Stimulated activated naive CD4-positive, alpha-beta T cell treated with Interleukin-2 at 50 U/mL for 16 hours (primary cell): ENCODE results near the gene CACTIN.
"Not testable (repeated sequence)": the region's sequence is repeated elsewhere in the genome, so short reads cannot be mapped to it uniquely, and the experiment has no call there.

Experiments
- DNase-seq: peaks from one replicate; lab custom pipeline; 2025; lab: John Stamatoyannopoulos, UW

CACTIN gene

GRCh38 chr19:3663838-3664237, 37.2 kb upstream of the CACTIN start:
- DNase-seq, result no peak

GRCh38 chr19:3661284-3662238, 35.0 kb upstream of the CACTIN start:
- DNase-seq, result no peak

- no peak for DNase-seq
These were observed 34.1 kb upstream of the CACTIN start for GRCh38 chr19:3660493-3661219.

- no peak for DNase-seq
These were observed 33.1 kb upstream of the CACTIN start for GRCh38 chr19:3659746-3660112.

- no peak for DNase-seq
These were observed 32.5 kb upstream of the CACTIN start for GRCh38 chr19:3658870-3659745.

GRCh38 chr19:3658004-3658869, 31.6 kb upstream of the CACTIN start:
- DNase-seq, result no peak

GRCh38 chr19:3657395-3657769, 30.8 kb upstream of the CACTIN start:
- DNase-seq, result no peak

- no peak for DNase-seq
These were observed 30.3 kb upstream of the CACTIN start for GRCh38 chr19:3656747-3657394.

- no peak for DNase-seq
These were observed 29.6 kb upstream of the CACTIN start for GRCh38 chr19:3656073-3656746.

- no peak for DNase-seq
These were observed 28.9 kb upstream of the CACTIN start for GRCh38 chr19:3655402-3656072.

- DNase-seq, result no peak
These were observed 27.4 kb upstream of the CACTIN start for GRCh38 chr19:3653865-3654513.

GRCh38 chr19:3653081-3653795, 26.6 kb upstream of the CACTIN start:
- no peak for DNase-seq

GRCh38 chr19:3652422-3652821, 25.8 kb upstream of the CACTIN start:
- DNase-seq, result no peak

- no peak for DNase-seq
These were observed 25.1 kb upstream of the CACTIN start for GRCh38 chr19:3651684-3652083.

GRCh38 chr19:3649888-3650287, 23.3 kb upstream of the CACTIN start:
- DNase-seq, result no peak

GRCh38 chr19:3648037-3648905, 21.7 kb upstream of the CACTIN start:
- no peak for DNase-seq

GRCh38 chr19:3647102-3647501, 20.5 kb upstream of the CACTIN start:
- DNase-seq, result not testable (repeated sequence)
